Lower lobe of right lung (tissue), 2 donors: ENCODE measurements around the gene HMGXB4. TPM values are rescaled to one million over a fixed set of nuclear protein-coding genes. Genes with fewer than 3 reads are reported as not detected.
A peak's percentile ranks its signal among the peaks of the same experiment; 100 is the strongest.

ENCODE experiments used
- ATAC-seq, 2 donors: fragments of 200-7000 bp; cut with Tn5 transposase; one replicate each; pipeline ENCODE4 v1.9.1; 2020 to 2022; ENCODE audit warnings: mild to moderate bottlenecking in 2 of 2, moderate library complexity in 2 of 2
- DNase-seq: peaks from one replicate; pipeline ENCODE4 v3.0.0-alpha.2; 2020
- H3K27ac ChIP-seq: fragments of 200-600 bp; one replicate; pipeline ENCODE4 v1.8.0; 2022
- H3K27me3 ChIP-seq: fragments of 200-600 bp; one replicate; pipeline ENCODE4 v1.8.0; 2022; ENCODE audit warnings: low read depth
- H3K36me3 ChIP-seq: fragments of 200-600 bp; one replicate; pipeline ENCODE4 v1.8.0; 2022; ENCODE audit warnings: mild to moderate bottlenecking
- H3K4me1 ChIP-seq: fragments of 200-600 bp; one replicate; pipeline ENCODE4 v1.8.0; 2022
- H3K4me3 ChIP-seq: fragments of 200-600 bp; one replicate; pipeline ENCODE4 v1.8.0; 2022; ENCODE audit warnings: mild to moderate bottlenecking
- H3K9me3 ChIP-seq: fragments of 200-600 bp; one replicate; pipeline ENCODE4 v1.8.0; 2022
- CTCF ChIP-seq: fragments of 200-600 bp; IDR thresholded peaks from one replicate; pipeline ENCODE4 v1.8.0; 2022; ENCODE audit warnings: antibody characterized with exemption, mild to moderate bottlenecking
- intact Hi-C: fragments of 100-400 bp; cut with DNase I; formaldehyde crosslinking; loops from one replicate; pipeline ENCODE4 v1.11.0; 2022
- total RNA-seq: library from RNA; stranded (reverse); fragmentation: NEBNext Ultra II Directional; extraction: Animal tissue kit (Norgen Biotek cat#: 25700); gene quantifications from one replicate; pipeline ENCODE4 v1.2.1, GENCODE V29; 2021
- donor health status: DM: no; HTN: yes; CAD: no; lungs with severe emphysema.

The HMGXB4 gene
- total RNA-seq, 1 donor from 2014 or later: 15.6 TPM

- Histone ChIP-seq H3K9me3 (no peaks in the 10 kb centered on the region), H3K27me3 (no peaks in the 10 kb centered on the region), H3K36me3 (peaks cover 30% of the 10 kb centered on the region), H3K4me1 (peaks cover 61% of the 10 kb centered on the region), H3K27ac (no peak overlapping the region), H3K4me3 (no peak overlapping the region)
- no peak for DNase-seq
- ATAC-seq: peak in 1 of 2 donors; percentile 9
- TF ChIP-seq CTCF: no peak
- intact Hi-C loops: no loop called here
Measured at GRCh38 chr22:35312198-35313059, 55.1 kb downstream of the HMGXB4 start.

- H3K27ac ChIP-seq: peak overlapping the region; percentile 26
- no peaks in the 10 kb centered on the region for H3K27me3 ChIP-seq
- peaks cover 51% of the 10 kb centered on the region for H3K4me1 ChIP-seq
- intact Hi-C loops: no loop called here
- H3K9me3 ChIP-seq: no peaks in the 10 kb centered on the region
- ATAC-seq (peak in 1 of 2 donors; percentile 28), DNase-seq (no peak)
- no peak overlapping the region for H3K4me3 ChIP-seq
- TF ChIP-seq CTCF: no peak
- peaks cover 41% of the 10 kb centered on the region for H3K36me3 ChIP-seq
Measured at GRCh38 chr22:35313311-35314121, 56.2 kb downstream of the HMGXB4 start.

- H3K27ac ChIP-seq: no peak overlapping the region
- H3K9me3 ChIP-seq: no peaks in the 10 kb centered on the region
- TF ChIP-seq CTCF: no peak
- DNase-seq: no peak
- H3K36me3 ChIP-seq: peaks cover 49% of the 10 kb centered on the region
- peaks cover 46% of the 10 kb centered on the region for H3K4me1 ChIP-seq
- no peak for ATAC-seq
- intact Hi-C loops: no loop called here
- no peaks in the 10 kb centered on the region for H3K27me3 ChIP-seq
- H3K4me3 ChIP-seq: no peak overlapping the region
Measured at GRCh38 chr22:35314161-35314942, 57.1 kb downstream of the HMGXB4 start.

GRCh38 chr22:35315141-35315854 lies 58.0 kb downstream of the HMGXB4 start:
- peak in 1 of 2 donors; percentile 4 for ATAC-seq
- Histone ChIP-seq H3K27me3 (no peaks in the 10 kb centered on the region), H3K9me3 (no peaks in the 10 kb centered on the region), H3K4me1 (peaks cover 46% of the 10 kb centered on the region), H3K4me3 (no peak overlapping the region), H3K27ac (no peak overlapping the region), H3K36me3 (peaks cover 59% of the 10 kb centered on the region)
- intact Hi-C loops: no loop called here
- DNase-seq: no peak
- TF ChIP-seq CTCF: no peak
